NCI-H2227 (cell line): ENCODE results near the gene RPL7A.

Experiments
- DNase-seq: peaks from one replicate; lab custom pipeline; 2025; ENCODE audit not compliant: unreplicated experiment; lab: John Stamatoyannopoulos, UW

RPL7A gene

GRCh38 chr9:133347515-133347984 lies 468 bp upstream of the RPL7A start:
- DNase-seq = peak; percentile 39

GRCh38 chr9:133348718-133349573 lies 928 bp downstream of the RPL7A start:
- DNase-seq = no peak

DNA sequence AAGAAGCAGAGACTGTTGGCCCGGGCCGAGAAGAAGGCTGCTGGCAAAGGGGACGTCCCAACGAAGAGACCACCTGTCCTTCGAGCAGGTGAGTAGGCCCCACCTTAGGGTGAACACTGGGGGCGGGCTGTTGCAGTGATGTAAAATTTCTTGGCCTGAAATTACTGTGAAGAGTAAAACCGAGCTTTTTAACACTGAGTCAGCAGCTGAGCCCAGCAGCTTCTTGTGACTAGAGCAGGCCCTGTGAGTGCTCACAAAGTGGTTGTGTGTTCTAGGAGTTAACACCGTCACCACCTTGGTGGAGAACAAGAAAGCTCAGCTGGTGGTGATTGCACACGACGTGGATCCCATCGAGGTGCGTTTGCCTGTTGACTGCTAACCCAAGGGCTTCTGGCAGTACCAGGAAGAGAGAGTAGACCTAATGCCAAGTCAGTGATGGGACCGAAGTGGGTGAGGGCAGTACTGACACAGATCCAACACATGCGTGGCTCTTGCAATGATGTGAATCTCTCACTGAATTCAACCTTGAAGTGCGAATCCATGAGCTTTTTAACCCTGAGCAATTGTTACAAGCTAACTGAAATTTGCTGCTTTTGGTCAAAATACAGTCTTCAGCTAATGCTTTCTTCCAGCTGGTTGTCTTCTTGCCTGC lies 2.1 kb downstream of the RPL7A start:
- no peak for DNase-seq

- DNase-seq = no peak
Observed at GRCh38 chr9:133351526-133351907, 3.5 kb downstream of the RPL7A start.

DNA sequence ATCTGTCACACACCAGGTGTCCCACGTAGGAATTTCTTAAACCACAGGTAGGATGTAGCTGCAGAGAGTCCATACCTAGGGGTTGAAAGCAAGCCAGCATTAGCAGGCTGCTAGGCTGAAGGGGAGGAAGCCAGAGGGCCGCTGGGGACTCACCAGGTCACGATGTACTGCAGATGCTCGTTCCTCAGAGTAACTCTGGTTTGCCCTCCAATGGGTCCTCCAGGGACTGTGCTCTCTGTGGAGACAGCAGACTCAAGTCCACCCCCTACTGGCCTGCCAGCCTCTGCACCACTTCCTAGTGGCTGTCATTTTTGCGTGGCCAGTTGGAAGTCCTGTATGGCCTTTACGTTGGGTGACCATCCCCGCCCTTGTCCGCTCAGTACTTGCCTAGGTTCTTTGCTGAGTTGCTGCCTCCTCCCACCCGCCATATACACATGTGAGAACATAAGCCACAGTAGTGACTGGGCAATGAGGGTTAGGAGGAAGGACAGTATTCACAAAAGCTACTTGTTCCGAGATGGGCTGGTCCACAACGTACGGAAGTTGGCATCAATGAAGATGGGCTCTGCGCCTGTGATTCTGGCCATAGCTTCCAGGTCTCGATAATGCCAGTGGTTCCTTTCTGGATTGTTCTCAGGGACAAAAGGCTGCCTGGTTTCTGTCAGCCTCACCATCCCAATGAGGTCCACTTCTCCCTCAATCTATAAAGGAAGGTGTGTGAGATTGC lies 4.1 kb downstream of the RPL7A start:
- DNase-seq = peak; percentile 14

- DNase-seq = no peak
Observed at GRCh38 chr9:133352635-133353340, 4.8 kb downstream of the RPL7A start.

DNA sequence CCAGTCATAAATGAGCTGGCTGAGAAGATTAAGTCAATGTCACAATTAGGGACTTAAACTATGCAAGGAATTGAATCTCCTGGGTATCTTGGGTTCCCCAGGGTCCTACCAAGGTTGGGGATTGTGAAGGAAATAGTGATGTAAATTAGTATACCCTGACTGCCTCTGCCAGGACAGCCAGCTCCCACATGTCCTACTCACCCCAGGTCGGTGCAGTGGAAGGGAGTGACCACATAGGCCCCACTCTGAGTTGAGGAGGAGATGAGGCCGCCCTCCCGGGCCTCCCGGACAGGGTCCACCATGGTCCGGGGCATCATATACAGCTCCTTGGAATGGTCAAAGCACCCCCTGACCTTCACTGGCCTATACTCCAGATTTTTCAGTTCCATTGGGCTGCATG lies 5.5 kb downstream of the RPL7A start:
- no peak for DNase-seq

GRCh38 chr9:133354766-133355165 lies 6.7 kb downstream of the RPL7A start:
- no peak for DNase-seq

- DNase-seq = no peak
Observed at GRCh38 chr9:133355881-133356357, 7.9 kb downstream of the RPL7A start.

GRCh38 chr9:133356391-133357091 lies 8.5 kb downstream of the RPL7A start, which contains the start of the genes SURF1 and SURF2:
Gene SURF1 (minus strand): TSS chr9:133356487. CDS start chr9:133356453, 34 bp downstream.
Gene SURF2 (plus strand): TSS chr9:133356550. CDS start chr9:133356593, 43 bp downstream.
- peak; percentile 85 for DNase-seq

DNA sequence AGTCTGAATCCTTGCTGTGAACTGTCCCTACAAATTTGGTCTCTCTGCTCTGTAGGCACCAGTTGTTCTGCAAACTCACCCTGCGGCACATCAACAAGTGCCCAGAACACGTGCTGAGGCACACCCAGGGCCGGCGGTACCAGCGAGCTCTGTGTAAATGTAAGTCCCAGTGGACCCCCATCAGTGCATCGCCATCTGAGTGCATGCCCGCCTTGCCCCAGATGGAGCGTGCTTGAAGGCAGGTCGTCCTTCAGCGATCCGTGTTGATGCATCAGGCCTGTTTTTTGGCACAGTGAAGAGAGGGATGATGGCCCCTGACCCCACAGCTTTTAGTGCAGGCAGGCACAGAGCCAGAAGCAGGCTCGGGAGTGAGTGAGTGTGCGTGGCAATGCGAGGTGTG lies 9.6 kb downstream of the RPL7A start:
- no peak for DNase-seq

DNA sequence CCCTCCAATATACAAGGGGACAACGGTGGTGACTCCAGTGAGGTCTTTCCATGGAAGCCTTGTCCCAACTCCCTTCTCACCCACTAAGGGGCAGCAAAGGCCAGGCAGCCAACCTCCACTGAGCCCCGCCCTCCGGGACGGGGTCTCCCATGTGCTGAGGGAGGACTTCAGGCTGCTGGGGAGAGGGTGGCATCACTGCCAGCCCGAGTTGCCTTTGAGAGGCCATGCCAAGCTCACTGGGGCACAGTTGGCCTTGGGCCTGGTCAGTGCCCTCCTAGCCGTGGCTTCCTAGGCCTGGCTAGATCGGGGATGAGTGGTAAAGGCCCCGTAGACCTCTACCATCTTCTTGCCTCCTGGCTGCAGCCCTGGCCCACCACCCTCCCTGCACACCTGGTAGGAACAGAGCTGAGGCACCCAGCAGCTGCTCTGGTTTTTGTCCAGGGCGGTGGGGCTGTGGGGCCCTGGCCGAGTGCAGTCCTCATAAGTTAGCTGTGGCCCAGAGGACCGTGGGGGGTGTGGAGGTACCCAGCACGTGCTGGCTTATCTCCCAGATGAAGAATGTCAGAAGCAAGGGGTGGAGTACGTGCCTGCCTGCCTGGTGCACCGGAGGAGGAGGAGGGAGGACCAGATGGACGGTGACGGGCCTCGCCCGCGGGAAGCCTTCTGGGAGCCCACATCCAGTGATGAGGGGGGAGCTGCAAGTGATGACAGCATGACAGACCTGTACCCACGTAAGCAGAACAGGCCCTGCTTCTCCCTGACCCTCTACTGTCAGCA lies 11.6 kb downstream of the RPL7A start:
- peak; percentile 18 for DNase-seq

DNA sequence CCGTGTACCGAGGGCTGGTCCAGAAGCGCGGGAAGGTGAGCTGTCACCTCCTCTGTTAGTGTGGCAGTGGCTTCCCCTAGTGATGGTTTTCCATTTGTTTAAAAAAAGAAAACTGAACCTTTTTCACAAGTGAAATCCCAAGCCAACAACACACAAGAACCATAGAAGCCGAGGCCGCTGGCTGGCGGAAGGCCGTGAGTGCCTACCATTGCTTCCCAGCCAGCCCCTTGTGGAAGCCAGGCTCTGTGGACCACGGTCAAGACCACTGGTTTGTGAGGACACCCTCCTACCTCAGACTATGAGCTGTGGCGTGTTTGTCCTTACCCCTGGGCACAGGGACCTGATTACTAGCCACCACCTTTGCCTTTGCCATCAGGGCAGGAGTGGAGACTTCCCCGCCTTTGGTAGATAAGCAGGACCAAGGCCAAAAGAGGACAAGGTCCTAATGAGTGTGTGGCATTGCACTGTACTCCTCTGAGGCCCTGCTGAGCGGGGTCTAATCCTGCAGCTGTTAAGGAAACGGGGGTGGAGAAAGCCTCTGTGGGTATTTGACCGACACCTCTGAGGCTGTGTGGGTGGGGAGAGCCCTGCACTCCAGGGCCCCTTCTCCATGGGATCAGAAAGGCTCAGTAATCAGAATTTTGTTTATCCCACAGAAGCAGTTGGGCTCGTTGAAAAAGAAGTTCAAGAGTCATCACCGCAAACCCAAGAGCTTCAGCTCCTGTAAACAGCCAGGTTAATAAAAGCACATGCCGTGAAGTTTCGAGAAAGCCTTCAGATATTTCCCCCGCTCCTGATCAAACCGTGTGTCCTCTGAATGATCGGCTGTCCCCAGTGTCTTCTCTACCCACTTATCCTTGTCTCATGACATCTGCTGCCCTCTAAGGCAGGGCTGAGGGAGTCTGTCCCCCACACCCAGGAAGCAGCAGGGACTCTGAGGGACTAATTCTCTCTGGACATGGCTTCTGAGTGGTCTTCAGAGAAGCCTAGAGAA lies 12.7 kb downstream of the RPL7A start:
- no peak for DNase-seq

- no peak for DNase-seq
Observed at GRCh38 chr9:133361507-133362092, 13.6 kb downstream of the RPL7A start.

DNA sequence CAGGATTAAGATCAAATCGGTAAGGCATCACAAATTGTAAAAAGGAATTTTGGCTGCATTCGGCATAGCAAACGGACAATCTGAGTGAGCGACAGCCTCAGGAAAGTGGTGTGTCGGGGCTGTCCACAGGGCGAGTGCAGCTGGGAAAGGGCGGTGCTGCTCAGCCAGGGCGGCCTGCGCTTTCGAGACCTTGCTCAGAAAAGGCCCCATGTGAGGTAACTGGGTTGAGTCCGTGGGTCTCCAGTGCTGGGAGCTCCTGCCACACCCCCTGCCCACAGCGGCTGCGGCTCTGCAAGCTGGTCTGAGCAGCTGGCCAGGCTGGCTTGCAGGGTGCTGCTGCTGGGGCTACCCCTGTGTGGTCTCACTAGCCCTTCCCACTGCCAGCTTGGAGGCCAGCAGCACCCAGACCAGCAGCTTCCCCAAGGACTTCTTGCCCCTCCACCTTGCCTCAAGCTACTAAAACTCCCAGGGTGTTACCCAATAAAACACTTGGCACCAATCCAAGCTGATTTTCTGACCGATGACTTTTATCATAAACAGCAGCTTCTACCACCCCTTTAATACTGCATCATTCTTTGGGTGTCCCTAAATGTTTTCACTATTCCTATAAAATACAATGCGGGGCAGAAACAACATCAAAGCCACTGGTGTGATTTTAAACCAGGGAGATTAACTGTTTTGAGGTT lies 14.5 kb downstream of the RPL7A start:
- DNase-seq = no peak

GRCh38 chr9:133366435-133366834 lies 18.4 kb downstream of the RPL7A start:
- DNase-seq = no peak

GRCh38 chr9:133367221-133367620 lies 19.2 kb downstream of the RPL7A start:
- no peak for DNase-seq
